ENCODE results near the gene BCL7C. TPM values are rescaled to one million over a fixed set of nuclear protein-coding genes. Genes with fewer than 3 reads are reported as not detected.

The BCL7C gene
- polyA plus RNA-seq, 4 donors: 23.7 to 33.2 (median 30.5) TPM

GRCh38 chr16:30903002-30903401 lies 9.1 kb upstream of the BCL7C start:
- no peak for FAIRE-seq
- WGBS, 3 donors: 62 to 73% (median 69%) methylated on average over 4 of the region's 4 CpGs
- peak overlapping the region; percentile 62 to 87 (median 84) for H3K27ac ChIP-seq (ENCODE audit: low read depth in 1 of 3, low read length in 2 of 3)

DNA sequence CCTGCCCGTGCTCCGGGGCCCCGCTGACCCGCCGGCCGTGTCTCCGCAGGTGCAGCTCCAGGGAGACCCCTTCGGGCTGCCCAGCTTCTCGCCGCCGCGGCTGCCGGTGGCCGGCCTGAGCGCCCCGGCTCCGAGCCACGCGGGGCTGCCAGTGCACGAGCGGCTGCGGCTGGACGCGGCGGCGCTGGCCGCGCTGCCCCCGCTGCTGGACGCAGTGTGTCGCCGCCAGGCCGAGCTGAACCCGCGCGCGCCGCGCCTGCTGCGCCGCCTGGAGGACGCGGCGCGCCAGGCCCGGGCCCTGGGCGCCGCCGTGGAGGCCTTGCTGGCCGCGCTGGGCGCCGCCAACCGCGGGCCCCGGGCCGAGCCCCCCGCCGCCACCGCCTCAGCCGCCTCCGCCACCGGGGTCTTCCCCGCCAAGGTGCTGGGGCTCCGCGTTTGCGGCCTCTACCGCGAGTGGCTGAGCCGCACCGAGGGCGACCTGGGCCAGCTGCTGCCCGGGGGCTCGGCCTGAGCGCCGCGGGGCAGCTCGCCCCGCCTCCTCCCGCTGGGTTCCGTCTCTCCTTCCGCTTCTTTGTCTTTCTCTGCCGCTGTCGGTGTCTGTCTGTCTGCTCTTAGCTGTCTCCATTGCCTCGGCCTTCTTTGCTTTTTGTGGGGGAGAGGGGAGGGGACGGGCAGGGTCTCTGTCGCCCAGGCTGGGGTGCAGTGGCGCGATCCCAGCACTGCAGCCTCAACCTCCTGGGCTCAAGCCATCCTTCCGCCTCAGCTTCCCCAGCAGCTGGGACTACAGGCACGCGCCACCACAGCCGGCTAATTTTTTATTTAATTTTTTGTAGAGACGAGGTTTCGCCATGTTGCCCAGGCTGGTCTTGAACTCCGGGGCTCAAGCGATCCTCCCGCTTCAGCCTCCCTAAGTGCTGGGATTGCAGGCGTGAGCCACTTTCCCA lies 8.4 kb upstream of the BCL7C start:
- Histone ChIP-seq H3K36me3 (ENCODE audit: control insufficient read depth in 3 of 3, insufficient read depth in 2 of 3, low read depth in 1 of 3, low read length in 3 of 3) (peaks cover 0 to 3% (median 0%) of the 10 kb centered on the region in 3 donors), H3K9me3 (ENCODE audit: control insufficient read depth in 2 of 2, insufficient read depth in 1 of 2, low read depth in 1 of 2, low read length in 1 of 2) (no peaks in the 10 kb centered on the region), H3K27ac (ENCODE audit: low read depth in 1 of 3, low read length in 2 of 3) (peak overlapping the region; percentile 62 to 87 (median 84)), H3K27me3 (ENCODE audit: control insufficient read depth in 3 of 3, insufficient read depth in 3 of 3, low read length in 3 of 3) (no peaks in the 10 kb centered on the region), H3K4me3 (ENCODE audit: low read depth in 1 of 3, low read length in 3 of 3) (peak overlapping the region; percentile 30 to 73 (median 56)), H3K4me1 (ENCODE audit: control insufficient read depth in 3 of 3, insufficient read depth in 2 of 3, low read depth in 1 of 3, low read length in 2 of 3) (peaks cover 2 to 13% (median 9%) of the 10 kb centered on the region in 3 donors)
- FAIRE-seq (no peak), DNase-seq (peak; percentile 62 to 92)
- WGBS, 3 donors: 8 to 14% (median 12%) methylated on average over 47 to 99 of the region's 99 CpGs

More at GRCh38 chr16:30903002-30903401, 9.1 kb upstream of the BCL7C start:
- H3K27me3 ChIP-seq (ENCODE audit: control insufficient read depth in 3 of 3, insufficient read depth in 3 of 3, low read length in 3 of 3): no peaks in the 10 kb centered on the region
- H3K4me3 ChIP-seq (ENCODE audit: low read depth in 1 of 3, low read length in 3 of 3): peak overlapping the region in 1 of 3 donors; percentile 73
- H3K9me3 ChIP-seq (ENCODE audit: control insufficient read depth in 2 of 2, insufficient read depth in 1 of 2, low read depth in 1 of 2, low read length in 1 of 2): no peaks in the 10 kb centered on the region
- DNase-seq: peak in 1 of 2 donors; percentile 21
- peaks cover 0 to 3% (median 0%) of the 10 kb centered on the region in 3 donors for H3K36me3 ChIP-seq (ENCODE audit: control insufficient read depth in 3 of 3, insufficient read depth in 2 of 3, low read depth in 1 of 3, low read length in 3 of 3)
- peaks cover 2 to 13% (median 9%) of the 10 kb centered on the region in 3 donors for H3K4me1 ChIP-seq (ENCODE audit: control insufficient read depth in 3 of 3, insufficient read depth in 2 of 3, low read depth in 1 of 3, low read length in 2 of 3)

DNA sequence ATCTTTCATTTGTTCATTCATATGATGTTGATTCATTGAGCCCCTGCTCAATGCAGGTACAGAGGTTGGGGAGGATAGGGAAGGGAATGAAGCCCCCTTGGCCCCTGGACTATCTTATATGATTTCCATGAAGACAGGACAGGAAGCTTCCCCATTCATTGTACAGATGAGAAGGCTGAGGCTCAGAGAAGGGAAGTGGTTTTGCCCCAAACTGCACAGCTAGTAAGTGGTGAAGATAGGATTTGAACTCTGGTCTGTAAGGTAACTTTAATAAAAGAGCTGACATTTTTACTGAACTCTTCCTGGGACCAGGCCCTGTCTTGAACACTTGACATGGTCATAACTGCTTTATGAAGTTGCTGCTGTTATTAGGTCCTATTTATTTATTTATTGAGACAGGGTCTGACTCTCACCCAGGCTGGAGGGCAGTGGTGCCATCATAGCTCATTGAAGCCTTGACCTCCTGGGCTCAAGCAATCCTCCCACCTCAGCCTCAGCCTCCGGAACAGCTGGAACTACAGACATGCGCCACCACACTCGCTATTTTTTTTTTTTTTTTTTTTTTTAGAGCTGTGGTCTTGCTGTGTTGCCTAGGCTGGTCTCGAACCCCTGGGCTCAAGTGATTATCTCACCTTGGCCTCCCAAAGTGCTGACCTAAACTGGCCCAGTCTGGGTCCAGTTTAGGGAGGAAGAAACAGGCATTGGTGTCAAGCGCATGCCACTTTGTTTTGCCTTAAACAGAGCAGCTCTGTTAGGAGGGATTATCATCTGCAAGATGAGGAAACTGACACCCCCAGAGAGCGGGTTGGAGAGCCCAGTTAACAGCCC lies 7.5 kb upstream of the BCL7C start:
- Histone ChIP-seq H3K36me3 (ENCODE audit: control insufficient read depth in 3 of 3, insufficient read depth in 2 of 3, low read depth in 1 of 3, low read length in 3 of 3) (peaks cover 0 to 3% (median 0%) of the 10 kb centered on the region in 3 donors), H3K9me3 (ENCODE audit: control insufficient read depth in 2 of 2, insufficient read depth in 1 of 2, low read depth in 1 of 2, low read length in 1 of 2) (no peaks in the 10 kb centered on the region), H3K4me3 (ENCODE audit: low read depth in 1 of 3, low read length in 3 of 3) (peak overlapping the region in 2 of 3 donors; percentile 30 to 73), H3K27me3 (ENCODE audit: control insufficient read depth in 3 of 3, insufficient read depth in 3 of 3, low read length in 3 of 3) (no peaks in the 10 kb centered on the region), H3K27ac (ENCODE audit: low read depth in 1 of 3, low read length in 2 of 3) (peak overlapping the region; percentile 41 to 81 (median 76)), H3K4me1 (ENCODE audit: control insufficient read depth in 3 of 3, insufficient read depth in 2 of 3, low read depth in 1 of 3, low read length in 2 of 3) (peaks cover 2 to 20% (median 9%) of the 10 kb centered on the region in 3 donors)
- peak in 1 of 2 donors; percentile 11 for DNase-seq
- 18 to 35% (median 32%) methylated on average over 5 to 6 of the region's 6 CpGs for WGBS, 3 donors
- no peak for FAIRE-seq

DNA sequence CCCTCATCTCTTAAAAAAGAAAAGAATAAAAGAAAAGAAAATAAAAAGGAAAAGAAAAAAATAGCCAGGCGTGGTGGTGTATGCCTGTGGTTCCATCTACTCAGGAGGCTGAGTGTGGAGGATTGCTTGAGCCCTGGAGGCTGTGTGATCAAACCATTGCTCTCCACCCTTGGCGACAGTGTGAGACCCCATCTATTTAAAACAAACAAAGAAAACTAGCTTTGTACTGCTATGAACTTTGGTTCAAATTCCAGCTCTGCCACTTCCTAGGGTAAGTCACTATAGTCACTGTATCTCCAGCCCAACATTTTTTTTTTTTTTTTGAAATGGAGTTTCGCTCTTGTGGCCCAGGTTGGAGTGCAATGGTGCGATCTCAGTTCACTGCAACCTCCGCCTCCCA lies 6.7 kb upstream of the BCL7C start:
- FAIRE-seq: no peak
- no peak for DNase-seq
- no peak overlapping the region for H3K27ac ChIP-seq (ENCODE audit: low read depth in 1 of 3, low read length in 2 of 3)
- no peak overlapping the region for H3K4me3 ChIP-seq (ENCODE audit: low read depth in 1 of 3, low read length in 3 of 3)
- no peaks in the 10 kb centered on the region for H3K9me3 ChIP-seq (ENCODE audit: control insufficient read depth in 2 of 2, insufficient read depth in 1 of 2, low read depth in 1 of 2, low read length in 1 of 2)
- H3K36me3 ChIP-seq (ENCODE audit: control insufficient read depth in 3 of 3, insufficient read depth in 2 of 3, low read depth in 1 of 3, low read length in 3 of 3): peaks cover 0 to 3% (median 0%) of the 10 kb centered on the region in 3 donors
- no peaks in the 10 kb centered on the region for H3K27me3 ChIP-seq (ENCODE audit: control insufficient read depth in 3 of 3, insufficient read depth in 3 of 3, low read length in 3 of 3)
- 93 to 97% (median 96%) methylated on average over 5 of the region's 5 CpGs for WGBS, 3 donors
- H3K4me1 ChIP-seq (ENCODE audit: control insufficient read depth in 3 of 3, insufficient read depth in 2 of 3, low read depth in 1 of 3, low read length in 2 of 3): peaks cover 2 to 28% (median 9%) of the 10 kb centered on the region in 3 donors

DNA sequence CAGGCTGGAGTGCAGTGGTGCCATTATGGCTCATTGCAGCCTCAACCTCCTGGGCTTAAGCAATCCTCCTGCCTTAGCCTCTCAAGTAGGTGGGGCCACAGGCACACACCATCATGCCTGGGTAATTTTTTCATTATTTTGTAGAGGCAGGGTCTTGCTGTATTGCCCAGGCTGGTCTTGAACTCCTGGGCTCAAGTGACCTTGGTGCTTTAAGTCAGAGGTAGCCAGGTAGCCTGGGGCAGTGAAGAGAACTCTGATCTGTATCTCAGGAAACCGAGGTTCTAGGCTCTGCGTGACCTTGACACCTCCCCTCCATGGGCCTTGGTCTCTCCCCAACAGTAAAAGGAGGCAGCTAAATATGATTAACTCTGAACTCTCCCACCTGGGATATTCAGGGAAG lies 5.9 kb upstream of the BCL7C start:
- Histone ChIP-seq H3K27me3 (ENCODE audit: control insufficient read depth in 3 of 3, insufficient read depth in 3 of 3, low read length in 3 of 3) (no peaks in the 10 kb centered on the region), H3K36me3 (ENCODE audit: control insufficient read depth in 3 of 3, insufficient read depth in 2 of 3, low read depth in 1 of 3, low read length in 3 of 3) (peaks cover 0 to 3% (median 0%) of the 10 kb centered on the region in 3 donors), H3K4me3 (ENCODE audit: low read depth in 1 of 3, low read length in 3 of 3) (no peak overlapping the region), H3K27ac (ENCODE audit: low read depth in 1 of 3, low read length in 2 of 3) (no peak overlapping the region), H3K9me3 (ENCODE audit: control insufficient read depth in 2 of 2, insufficient read depth in 1 of 2, low read depth in 1 of 2, low read length in 1 of 2) (no peaks in the 10 kb centered on the region), H3K4me1 (ENCODE audit: control insufficient read depth in 3 of 3, insufficient read depth in 2 of 3, low read depth in 1 of 3, low read length in 2 of 3) (peaks cover 2 to 36% (median 9%) of the 10 kb centered on the region in 3 donors)
- WGBS, 3 donors: 54 to 71% (median 57%) methylated on average over 2 of the region's 2 CpGs
- FAIRE-seq (no peak), DNase-seq (no peak)

- Histone ChIP-seq H3K9me3 (ENCODE audit: control insufficient read depth in 2 of 2, insufficient read depth in 1 of 2, low read depth in 1 of 2, low read length in 1 of 2) (no peaks in the 10 kb centered on the region), H3K4me3 (ENCODE audit: low read depth in 1 of 3, low read length in 3 of 3) (peak overlapping the region in 2 of 3 donors; percentile 40 to 72), H3K4me1 (ENCODE audit: control insufficient read depth in 3 of 3, insufficient read depth in 2 of 3, low read depth in 1 of 3, low read length in 2 of 3) (peaks cover 4 to 45% (median 5%) of the 10 kb centered on the region in 3 donors), H3K27ac (ENCODE audit: low read depth in 1 of 3, low read length in 2 of 3) (peak overlapping the region; percentile 71 to 98 (median 77)), H3K27me3 (ENCODE audit: control insufficient read depth in 3 of 3, insufficient read depth in 3 of 3, low read length in 3 of 3) (no peaks in the 10 kb centered on the region), H3K36me3 (ENCODE audit: control insufficient read depth in 3 of 3, insufficient read depth in 2 of 3, low read depth in 1 of 3, low read length in 3 of 3) (peaks cover 0 to 12% (median 0%) of the 10 kb centered on the region in 3 donors)
- FAIRE-seq (no peak), DNase-seq (peak; percentile 95)
- WGBS, 3 donors: 16 to 19% (median 17%) methylated on average over 27 to 31 of the region's 31 CpGs
These were observed 3.2 kb upstream of the BCL7C start for GRCh38 chr16:30896889-30897733.

GRCh38 chr16:30896261-30896888 lies 2.5 kb upstream of the BCL7C start, which contains the start of gene CTF1:
Gene CTF1, plus strand, starts transcription at chr16:30896614. Its CDS starts 30 bp downstream, at chr16:30896644.
- DNase-seq (peak in 1 of 2 donors; percentile 79), FAIRE-seq (no peak)
- H3K27ac ChIP-seq (ENCODE audit: low read depth in 1 of 3, low read length in 2 of 3): peak within 1 kb of the TSS; percentile 71 to 98 (median 77)
- H3K36me3 ChIP-seq (ENCODE audit: control insufficient read depth in 3 of 3, insufficient read depth in 2 of 3, low read depth in 1 of 3, low read length in 3 of 3): peaks cover 0 to 18% (median 0%) of the 10 kb centered on the region in 3 donors
- H3K4me3 ChIP-seq (ENCODE audit: low read depth in 1 of 3, low read length in 3 of 3): peak within 1 kb of the TSS; percentile 33 to 72 (median 40)
- H3K9me3 ChIP-seq (ENCODE audit: control insufficient read depth in 2 of 2, insufficient read depth in 1 of 2, low read depth in 1 of 2, low read length in 1 of 2): no peaks in the 10 kb centered on the region
- no peaks in the 10 kb centered on the region for H3K27me3 ChIP-seq (ENCODE audit: control insufficient read depth in 3 of 3, insufficient read depth in 3 of 3, low read length in 3 of 3)
- peaks cover 2 to 42% (median 4%) of the 10 kb centered on the region in 3 donors for H3K4me1 ChIP-seq (ENCODE audit: control insufficient read depth in 3 of 3, insufficient read depth in 2 of 3, low read depth in 1 of 3, low read length in 2 of 3)
- 17 to 39% (median 23%) methylated on average over 27 to 31 of the region's 31 CpGs for WGBS, 3 donors
